CD14-positive monocyte (primary cell): Measurements from ENCODE around the gene TTC23. TPM values are rescaled to one million over a fixed set of nuclear protein-coding genes. Genes with fewer than 3 reads are reported as not detected.

Experiments used
- DNase-seq, 3 donors: peaks; one replicate each; pipeline ENCODE4 v3.0.0-alpha.2; 2011 to 2022
- H2AFZ ChIP-seq: 2 replicates; pipeline ENCODE4 v1.6.0; 2012; ENCODE audit warnings: mild to moderate bottlenecking, low read depth, low read length, inconsistent platforms; ENCODE audit not compliant: insufficient read depth, poor library complexity, severe bottlenecking
- H3K27ac ChIP-seq, 2 donors: 1 replicate in 1 of 2; 2 replicates in 1 of 2; pipeline ENCODE4 v1.5.1; 2012 to 2013; ENCODE audit warnings: low read length in 2 of 2, control low read depth in 1 of 2, inconsistent platforms in 1 of 2, low read depth in 1 of 2, mild to moderate bottlenecking in 1 of 2
- H3K27me3 ChIP-seq, 2 donors: one replicate each; pipeline versions ENCODE4 v1.6.0 to v1.6.1; 2011 to 2013; ENCODE audit warnings: low read length in 2 of 2; ENCODE audit not compliant: control insufficient read depth in 2 of 2, insufficient read depth in 2 of 2
- H3K36me3 ChIP-seq, 2 donors: replicated peaks in 1 of 2; 1 replicate in 1 of 2; 2 replicates in 1 of 2; pipeline versions ENCODE4 v1.5.1 to v1.6.1; 2012 to 2013; ENCODE audit warnings: low read length in 2 of 2, control low read depth in 1 of 2, inconsistent platforms in 1 of 2, mild to moderate bottlenecking in 1 of 2; ENCODE audit not compliant: insufficient read depth in 2 of 2, control insufficient read depth in 1 of 2
- H3K4me1 ChIP-seq, 2 donors: 1 replicate in 1 of 2; 2 replicates in 1 of 2; pipeline versions ENCODE4 v1.5.1 to v1.6.1; 2012 to 2013; ENCODE audit warnings: low read length in 2 of 2, control low read depth in 1 of 2, inconsistent platforms in 1 of 2, mild to moderate bottlenecking in 1 of 2, moderate library complexity in 1 of 2; ENCODE audit not compliant: insufficient read depth in 2 of 2, control insufficient read depth in 1 of 2
- H3K4me2 ChIP-seq: replicated peaks from 2 replicates; pipeline ENCODE3; 2012; ENCODE audit warnings: low read length, moderate library complexity, mild to moderate bottlenecking; ENCODE audit not compliant: poor library complexity, severe bottlenecking; ENCODE audit errors: extremely low read depth
- H3K4me3 ChIP-seq, 3 experiments: fragments of 200-600 bp in 1 of 3; sonication (generic) in 1 of 3; replicated peaks in 1 of 3; 1 replicate in 2 of 3; 2 replicates in 1 of 3; pipeline ENCODE4 v1.5.1; 2011 to 2013; ENCODE audit warnings: low read length in 3 of 3, mild to moderate bottlenecking in 3 of 3, control low read depth in 2 of 3, low read depth in 2 of 3, inconsistent platforms in 1 of 3, moderate library complexity in 1 of 3
- H3K79me2 ChIP-seq: 2 replicates; pipeline ENCODE4 v1.6.0; 2012; ENCODE audit warnings: mild to moderate bottlenecking, control low read depth, inconsistent platforms, low read length, moderate library complexity; ENCODE audit not compliant: insufficient read depth
- H3K9ac ChIP-seq: 2 replicates; pipeline ENCODE4 v1.6.0; 2017; ENCODE audit warnings: low read length, mild to moderate bottlenecking; ENCODE audit not compliant: insufficient read depth, poor library complexity, severe bottlenecking
- H3K9me3 ChIP-seq, 2 donors: replicated peaks in 1 of 2; 1 replicate in 1 of 2; 2 replicates in 1 of 2; pipeline versions ENCODE4 v1.5.1 to v1.6.1; 2012 to 2013; ENCODE audit warnings: low read length in 2 of 2, control low read depth in 1 of 2; ENCODE audit not compliant: control insufficient read depth in 1 of 2, insufficient read depth in 1 of 2
- H4K20me1 ChIP-seq: 2 replicates; pipeline ENCODE4 v1.6.0; 2012; ENCODE audit warnings: mild to moderate bottlenecking, low read length, control low read depth, moderate library complexity; ENCODE audit not compliant: insufficient read depth
- H3K27ac Mint-ChIP-seq, 7 donors: one replicate each; pipeline ENCODE4 v1.8.0; 2020; ENCODE audit warnings: mild to moderate bottlenecking in 7 of 7, mixed read lengths in 7 of 7, moderate library complexity in 6 of 7, inconsistent platforms in 2 of 7
- H3K27me3 Mint-ChIP-seq, 3 donors: one replicate each; pipeline ENCODE4 v1.8.0; 2021 to 2022; ENCODE audit warnings: low read depth in 3 of 3, mild to moderate bottlenecking in 3 of 3, mixed read lengths in 3 of 3, moderate library complexity in 3 of 3, inconsistent platforms in 1 of 3
- H3K36me3 Mint-ChIP-seq, 2 donors: one replicate each; pipeline ENCODE4 v1.8.0; 2020; ENCODE audit warnings: mixed read lengths in 2 of 2, inconsistent platforms in 1 of 2, mild to moderate bottlenecking in 1 of 2
- H3K4me1 Mint-ChIP-seq: one replicate; pipeline ENCODE4 v1.8.0; 2020; ENCODE audit warnings: mild to moderate bottlenecking, mixed read lengths
- H3K4me3 Mint-ChIP-seq, 2 donors: one replicate each; pipeline ENCODE4 v1.8.0; 2020; ENCODE audit warnings: mild to moderate bottlenecking in 2 of 2, mixed read lengths in 2 of 2, moderate library complexity in 1 of 2
- H3K9me3 Mint-ChIP-seq, 7 donors: one replicate each; pipeline ENCODE4 v1.8.0; 2020 to 2022; ENCODE audit warnings: mixed read lengths in 7 of 7, mild to moderate bottlenecking in 6 of 7, moderate library complexity in 6 of 7, inconsistent platforms in 2 of 7
- WGBS: methylation state at CpG from one replicate; pipeline ENCODE4 v1.1.5; 2013; ENCODE audit warnings: missing lambda C conversion rate; ENCODE audit not compliant: insufficient coverage; 5-methylcytosine and 5-hydroxymethylcytosine counted together
- intact Hi-C, 2 donors: fragments of 100-400 bp; cut with micrococcal nuclease; formaldehyde crosslinking; loops; one replicate each; pipeline versions ENCODE4 v1.15.0 to v1.15.1; 2023
- polyA plus RNA-seq, 3 donors: library from polyadenylated mRNA; depleted of rRNA in 1 of 3; unstranded in 2 of 3; stranded (reverse) in 1 of 3; fragments of 300-500 nt in 2 of 3; fragments of >200 nt in 1 of 3; fragmentation: Illumina TruSeq in 2 of 3; gene quantifications; 1 replicate in 2 of 3; 2 replicates in 1 of 3; pipeline ENCODE4 v1.2.3, GENCODE V29; 2012 to 2021
- TF ChIP-seq, protein P1 (sequence below): fragments of 200-600 bp; IDR thresholded peaks from one replicate; pipeline ENCODE4 v1.8.0; 2022; ENCODE audit warnings: antibody characterized with exemption, mild to moderate bottlenecking

Gene TTC23
- polyA plus RNA-seq, 3 donors = 0.51 to 0.55 TPM; not detected in 1

DNA sequence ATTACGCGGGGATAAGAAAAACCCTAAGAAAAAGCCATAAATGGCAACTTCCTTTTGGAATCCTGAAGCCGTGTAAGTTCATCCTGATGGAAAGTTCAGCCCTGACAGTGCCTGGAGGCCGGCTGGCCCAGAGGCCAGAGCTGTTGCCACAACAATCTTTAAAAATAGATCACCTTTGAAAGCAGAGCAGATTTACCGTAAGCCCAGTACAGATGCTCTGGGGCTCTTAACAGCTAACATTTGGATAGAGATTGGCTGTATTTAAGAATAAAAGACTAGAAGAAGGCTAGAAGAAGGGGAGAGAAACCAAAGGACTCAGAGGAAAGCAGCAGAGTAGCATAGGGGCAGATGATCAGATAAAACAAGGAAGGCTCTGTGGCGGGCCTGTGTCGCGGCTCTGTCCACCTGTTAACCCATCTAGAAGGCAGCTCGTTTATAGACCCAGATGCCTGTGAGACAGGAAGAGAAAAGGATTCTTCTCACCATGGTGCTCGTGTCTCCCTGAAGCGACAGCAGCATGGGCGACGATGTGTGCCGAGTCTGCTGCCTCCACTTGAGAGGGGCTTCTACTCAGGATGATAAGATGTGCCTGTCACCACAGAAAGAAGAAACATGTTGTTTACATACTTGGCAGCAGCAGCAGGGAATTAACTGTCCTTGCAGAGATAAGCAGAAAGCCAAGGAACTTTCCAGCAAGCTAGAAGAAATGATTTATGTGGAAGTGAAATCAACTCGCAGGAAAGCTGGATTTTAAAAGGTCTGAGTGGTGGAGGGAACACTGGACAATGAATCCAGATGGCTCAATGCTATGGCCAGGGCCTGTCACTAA, 74.6 kb downstream of the TTC23 start:
- Histone ChIP-seq H3K9me3 (no peaks in the 10 kb centered on the region), H3K27ac (no peak overlapping the region), H3K4me3 (no peak overlapping the region), H3K27me3 (no peaks in the 10 kb centered on the region), H3K36me3 (peaks cover 0 to 5% of the 10 kb centered on the region in 2 donors), H3K4me2 (no peak overlapping the region), H3K4me1 (no peaks in the 10 kb centered on the region), H3K79me2 (no peaks in the 10 kb centered on the region), H4K20me1 (no peaks in the 10 kb centered on the region), H2AFZ (no peak overlapping the region), H3K9ac (no peak overlapping the region)
- Mint-ChIP-seq H3K4me1 (no peaks in the 10 kb centered on the region), H3K36me3 (peaks cover 0 to 4% of the 10 kb centered on the region in 2 donors), H3K4me3 (no peak overlapping the region), H3K9me3 (no peaks in the 10 kb centered on the region), H3K27me3 (no peaks in the 10 kb centered on the region), H3K27ac (peak overlapping the region in 1 of 7 donors; percentile 76)
- no peak for DNase-seq
- intact Hi-C loops = no loop called here
- WGBS = 84% methylated on average over 10 of the region's 15 CpGs
- TF ChIP-seq, protein P1, sequence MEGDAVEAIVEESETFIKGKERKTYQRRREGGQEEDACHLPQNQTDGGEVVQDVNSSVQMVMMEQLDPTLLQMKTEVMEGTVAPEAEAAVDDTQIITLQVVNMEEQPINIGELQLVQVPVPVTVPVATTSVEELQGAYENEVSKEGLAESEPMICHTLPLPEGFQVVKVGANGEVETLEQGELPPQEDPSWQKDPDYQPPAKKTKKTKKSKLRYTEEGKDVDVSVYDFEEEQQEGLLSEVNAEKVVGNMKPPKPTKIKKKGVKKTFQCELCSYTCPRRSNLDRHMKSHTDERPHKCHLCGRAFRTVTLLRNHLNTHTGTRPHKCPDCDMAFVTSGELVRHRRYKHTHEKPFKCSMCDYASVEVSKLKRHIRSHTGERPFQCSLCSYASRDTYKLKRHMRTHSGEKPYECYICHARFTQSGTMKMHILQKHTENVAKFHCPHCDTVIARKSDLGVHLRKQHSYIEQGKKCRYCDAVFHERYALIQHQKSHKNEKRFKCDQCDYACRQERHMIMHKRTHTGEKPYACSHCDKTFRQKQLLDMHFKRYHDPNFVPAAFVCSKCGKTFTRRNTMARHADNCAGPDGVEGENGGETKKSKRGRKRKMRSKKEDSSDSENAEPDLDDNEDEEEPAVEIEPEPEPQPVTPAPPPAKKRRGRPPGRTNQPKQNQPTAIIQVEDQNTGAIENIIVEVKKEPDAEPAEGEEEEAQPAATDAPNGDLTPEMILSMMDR = no peak

DNA sequence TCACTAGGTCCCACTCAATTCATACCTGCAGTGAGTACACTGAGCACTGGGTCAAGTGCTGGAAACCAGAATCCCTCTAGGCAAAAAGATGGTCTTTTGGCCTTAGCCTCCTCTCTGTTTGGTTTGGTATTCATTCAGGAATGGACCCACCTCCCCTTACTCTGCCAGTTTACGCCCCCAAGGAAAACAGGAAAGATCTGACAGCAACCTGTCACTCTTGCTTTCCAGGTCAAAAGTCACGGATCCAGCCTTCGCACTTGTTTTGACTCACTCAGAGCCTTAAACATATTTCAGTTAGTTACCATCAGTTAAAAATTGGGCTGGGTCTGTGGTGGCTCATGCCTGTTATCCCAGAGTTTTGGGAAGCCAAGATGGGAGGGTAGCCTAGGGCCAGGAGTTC, 76.4 kb downstream of the TTC23 start:
- Histone ChIP-seq H3K4me1 (no peaks in the 10 kb centered on the region), H3K4me2 (no peak overlapping the region), H3K27me3 (no peaks in the 10 kb centered on the region), H4K20me1 (no peaks in the 10 kb centered on the region), H3K27ac (no peak overlapping the region), H3K79me2 (no peaks in the 10 kb centered on the region), H2AFZ (no peak overlapping the region), H3K4me3 (no peak overlapping the region), H3K9ac (no peak overlapping the region), H3K9me3 (no peaks in the 10 kb centered on the region), H3K36me3 (peaks cover 0 to 5% of the 10 kb centered on the region in 2 donors)
- Mint-ChIP-seq H3K27me3 (peaks cover 0 to 2% (median 0%) of the 10 kb centered on the region in 3 donors), H3K27ac (no peak overlapping the region), H3K9me3 (no peaks in the 10 kb centered on the region), H3K36me3 (peaks cover 0 to 4% of the 10 kb centered on the region in 2 donors), H3K4me1 (peaks cover 2% of the 10 kb centered on the region), H3K4me3 (no peak overlapping the region)
- intact Hi-C loops = no loop called here
- no peak for DNase-seq
- WGBS = 100% methylated on average over 1 of the region's 3 CpGs
- TF ChIP-seq, protein P1 = no peak
